K562 (cell line): ENCODE data around the gene PRKD1. TPM values are rescaled to one million over a fixed set of nuclear protein-coding genes. Genes with fewer than 3 reads are reported as not detected.

Source experiments
- ATAC-seq: fragments of 200-7000 bp; cut with Tn5 transposase; 3 replicates; pipeline ENCODE4 v1.9.1; 2020; ENCODE audit warnings: moderate library complexity
- BruUV-seq: library from RNA; stranded (reverse); fragments of 400-500 nt; replicated peaks from 2 replicates; lab custom pipeline; 2021; lab: Mats Ljungman, UMichigan
- CTCF ChIA-PET: fragments of 300-600 bp; formaldehyde crosslinking; extraction: SDS; loops from one replicate; lab custom pipeline; 2021; ENCODE audit warnings: low intra/inter-chr PET ratio; lab: Yijun Ruan, JAX
- POLR2A ChIA-PET: fragments of 300-600, 350-650 bp; sonication (Branson Sonifier 250); formaldehyde crosslinking; extraction: SDS; loops from one replicate; lab custom pipeline; 2021; ENCODE audit warnings: antibody characterized with exemption, inconsistent platforms; lab: Yijun Ruan, JAX
- DNase-seq, 4 experiments: peaks; one replicate each; pipeline versions ENCODE4 v3.0.0 to v3.0.0-alpha.2; 2011 to 2018; ENCODE audit warnings: low spot score in 3 of 4, mixed read lengths in 3 of 4; ENCODE audit errors: extremely low read depth in 1 of 4
- FAIRE-seq: peaks from 2 replicates; lab custom pipeline; 2011; peaks lifted over from hg19 to GRCh38; lab: Jason Lieb, UNC
- H2AFZ ChIP-seq: 2 replicates; pipeline ENCODE4 v1.6.0; 2011; ENCODE audit warnings: low read depth, low read length, control low read depth, inconsistent platforms
- H3K27ac ChIP-seq: fragments of 200-600 bp; 3 replicates; pipeline ENCODE4 v1.8.0; 2011; ENCODE audit warnings: low read depth, mild to moderate bottlenecking, control low read depth, inconsistent platforms, low read length, moderate library complexity, mixed read lengths; ENCODE audit errors: extremely low read depth
- H3K27me3 ChIP-seq, 2 experiments: fragments of 300-600 bp in 1 of 2; 2 replicates in 1 of 2; 3 replicates in 1 of 2; pipeline versions ENCODE4 v1.6.0 to v1.8.0; 2011; ENCODE audit warnings: inconsistent platforms in 2 of 2, low read length in 2 of 2, mild to moderate bottlenecking in 1 of 2, mixed read lengths in 1 of 2, moderate library complexity in 1 of 2; ENCODE audit not compliant: control insufficient read depth in 2 of 2, insufficient read depth in 2 of 2
- H3K36me3 ChIP-seq: fragments of 300-600 bp; 3 replicates; pipeline ENCODE4 v1.8.0; 2011; ENCODE audit warnings: mild to moderate bottlenecking, low read length, inconsistent platforms; ENCODE audit not compliant: control insufficient read depth, insufficient read depth
- H3K4me1 ChIP-seq, 2 experiments: fragments of 200-600 bp in 1 of 2; replicated peaks in 1 of 2; 2 replicates in 1 of 2; 3 replicates in 1 of 2; pipeline versions ENCODE4 v1.5.1 to v1.8.0; 2011; ENCODE audit warnings: inconsistent platforms in 2 of 2, low read length in 2 of 2, mild to moderate bottlenecking in 1 of 2, mixed read lengths in 1 of 2, moderate library complexity in 1 of 2; ENCODE audit not compliant: control insufficient read depth in 2 of 2, insufficient read depth in 2 of 2
- H3K4me2 ChIP-seq: 2 replicates; pipeline ENCODE4 v1.6.1; 2011; ENCODE audit warnings: low read length, control low read depth, inconsistent platforms, mixed read lengths; ENCODE audit not compliant: insufficient read depth
- H3K4me3 ChIP-seq: fragments of 200-600 bp; sonication (generic), shearing (Covaris generic); 2 replicates; pipeline ENCODE4 v1.5.1; 2016; ENCODE audit warnings: control low read depth, inconsistent platforms
- H3K79me2 ChIP-seq: fragments of 200-600 bp; 3 replicates; pipeline ENCODE4 v1.8.0; 2011; ENCODE audit warnings: low read length, inconsistent platforms; ENCODE audit not compliant: control insufficient read depth, insufficient read depth
- H3K9ac ChIP-seq, 2 experiments: 2 replicates each; pipeline versions ENCODE4 v1.6.0 to v1.6.1; 2011; ENCODE audit warnings: low read depth in 2 of 2, low read length in 2 of 2, control low read depth in 1 of 2, inconsistent platforms in 1 of 2, mild to moderate bottlenecking in 1 of 2, mixed read lengths in 1 of 2; ENCODE audit not compliant: insufficient read depth in 1 of 2
- H3K9me1 ChIP-seq: one replicate; pipeline ENCODE4 v1.6.0; 2011; ENCODE audit warnings: inconsistent platforms, mild to moderate bottlenecking, low read length, moderate library complexity; ENCODE audit not compliant: control insufficient read depth, insufficient read depth
- H3K9me3 ChIP-seq: replicated peaks from 2 replicates; pipeline ENCODE4 v1.5.1; 2011; ENCODE audit warnings: low read depth, low read length, inconsistent platforms; ENCODE audit not compliant: control insufficient read depth, insufficient read depth
- H4K20me1 ChIP-seq: replicated peaks from 2 replicates; pipeline ENCODE4 v1.6.1; 2011; ENCODE audit warnings: low read length, inconsistent platforms, mixed read lengths; ENCODE audit not compliant: control insufficient read depth, insufficient read depth
- BMI1 ChIP-seq: fragments of 150-350 bp; IDR thresholded peaks from 2 replicates; pipeline ENCODE4 v1.6.1; 2014; ENCODE audit warnings: low read length
- CHD1 ChIP-seq: fragments of 200-600 bp; sonication (generic); IDR thresholded peaks from one replicate; pipeline ENCODE4 v1.6.1; 2012; ENCODE audit warnings: mild to moderate bottlenecking, moderate library complexity, low read length, inconsistent platforms
- HDAC2 ChIP-seq: fragments of 450-650 bp; IDR thresholded peaks from 2 replicates; pipeline ENCODE4 v1.6.1; 2016; ENCODE audit warnings: mild to moderate bottlenecking
- HIVEP1 ChIP-seq: fragments of 250-450 bp; sonication (Bioruptor Pico); IDR thresholded peaks from 2 replicates; pipeline ENCODE4 v1.4.0; 2020; ENCODE audit warnings: mild to moderate bottlenecking
- MCM2 ChIP-seq: fragments of 450-650 bp; IDR thresholded peaks from 2 replicates; pipeline ENCODE4 v1.6.1; 2017; ENCODE audit warnings: low read depth, mild to moderate bottlenecking
- NFE2 ChIP-seq: IDR thresholded peaks from 2 replicates; pipeline ENCODE4 v1.6.1; 2014; ENCODE audit warnings: antibody characterized with exemption, low read depth
- SMAD3 ChIP-seq: fragments of 450-650 bp; formaldehyde crosslinking; conservative IDR thresholded peaks from 2 replicates; pipeline ENCODE4 v1.4.0; 2020; ENCODE audit warnings: mild to moderate bottlenecking
- ZNF12 ChIP-seq: sonication (generic); formaldehyde crosslinking; IDR thresholded peaks from 2 replicates; pipeline ENCODE4 v1.4.0; 2020; ENCODE audit warnings: mild to moderate bottlenecking, missing genetic modification reagents
- ZNF75A ChIP-seq: fragments of 450-650 bp; formaldehyde crosslinking; IDR thresholded peaks from 2 replicates; pipeline ENCODE4 v1.4.0; 2020; ENCODE audit warnings: mild to moderate bottlenecking
- ZZZ3 ChIP-seq: fragments of 450-650 bp; IDR thresholded peaks from 2 replicates; pipeline ENCODE4 v1.6.1; 2016; ENCODE audit warnings: antibody characterized with exemption, mild to moderate bottlenecking, moderate library complexity
- WGBS: fragments of 100-300 bp; shearing (Covaris generic); methylation state at CpG from one replicate; pipeline ENCODE4 v1.1.6; 2016; ENCODE audit warnings: low coverage, mixed read lengths; ENCODE audit not compliant: insufficient coverage; ENCODE audit errors: missing lambda C conversion rate; 5-methylcytosine and 5-hydroxymethylcytosine counted together
- in situ Hi-C: fragments of 300-500 bp; cut with MboI; formaldehyde crosslinking; loops from 4 replicates; pipeline ENCODE4 v1.15.0; 2018; ENCODE audit warnings: inconsistent platforms, mixed read lengths
- intact Hi-C: fragments of 100-400 bp; cut with micrococcal nuclease; formaldehyde crosslinking; loops from 2 replicates; pipeline ENCODE4 v1.14.2; 2022
- polyA plus RNA-seq, 8 experiments: library from polyadenylated mRNA; depleted of rRNA in 4 of 8; stranded (reverse) in 5 of 8; unstranded in 3 of 8; fragments of >200 nt; fragmentation: Nextera tagmentation in 2 of 8; fragmentation: Illumina TruSeq in 1 of 8; extraction: Ambion mirVana in 2 of 8; extraction: Trizol in 1 of 8; gene quantifications; 2 replicates each; pipeline versions ENCODE4 v1.2.1 to v1.2.3, GENCODE V29; 2011 to 2014; ENCODE audit warnings: inconsistent platforms in 1 of 8, missing spikeins in 1 of 8
- total RNA-seq, 7 experiments: library from RNA; depleted of rRNA in 6 of 7; stranded (reverse); fragments of >200 nt in 6 of 7; fragmentation: Illumina TruSeq in 2 of 7; extraction: Trizol in 2 of 7; gene quantifications; 2 replicates each; pipeline versions ENCODE4 v1.2.1 to v1.2.3, GENCODE V29; 2011 to 2021; ENCODE audit warnings: low replicate concordance in 1 of 7

The PRKD1 gene
- total and polyA plus RNA-seq, 9 of the 15 experiments (the other 6 are each of a cell fraction or from before 2014, with no cell fraction given), result 0.04 to 0.25 (median 0.13) TPM; not detected in 1

DNA sequence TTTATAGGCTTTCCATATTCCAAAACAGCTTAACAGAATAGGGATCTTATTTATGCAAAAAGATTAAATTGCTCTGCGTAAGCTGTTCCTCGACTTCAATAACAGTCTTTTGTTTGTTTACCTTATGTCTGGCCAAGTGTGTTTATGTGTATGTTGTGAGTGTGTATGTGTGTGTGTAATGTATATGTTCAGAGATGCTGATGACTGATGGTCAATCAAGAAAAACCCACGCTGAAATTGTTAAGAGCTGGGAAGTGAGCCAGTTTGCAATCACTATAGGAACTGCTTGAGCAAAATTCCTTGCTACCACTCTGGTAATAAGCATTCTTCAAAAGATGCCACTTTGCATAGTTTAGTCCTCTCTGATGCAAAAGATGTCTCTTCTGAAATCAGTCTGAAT is 59.6 kb downstream of the PRKD1 start:
- ATAC-seq (no peak), FAIRE-seq (no peak), DNase-seq (no peak)
- WGBS, result 0% methylated on average over 3 of the region's 3 CpGs
- in situ Hi-C loops, result no loop called here
- H3K4me2 ChIP-seq, result no peak overlapping the region
- no peak overlapping the region for H3K4me3 ChIP-seq
- no peaks in the 10 kb centered on the region for H4K20me1 ChIP-seq
- H3K79me2 ChIP-seq, result no peaks in the 10 kb centered on the region
- H3K9me3 ChIP-seq, result no peaks in the 10 kb centered on the region
- POLR2A ChIA-PET, result no interaction called here
- CTCF ChIA-PET, result no interaction called here
- no peaks in the 10 kb centered on the region for H3K36me3 ChIP-seq
- no peaks in the 10 kb centered on the region for H3K4me1 ChIP-seq
- BruUV-seq, result no TSS peak
- H3K9me1 ChIP-seq, result no peaks in the 10 kb centered on the region
- no peak overlapping the region for H3K9ac ChIP-seq
- no peak for TF ChIP-seq ZNF12 (CRISPR knock-in tag)
- TF ChIP-seq CHD1, result no peak
- no peak for TF ChIP-seq ZZZ3
- TF ChIP-seq ZNF75A (CRISPR knock-in tag), result no peak
- no peak for TF ChIP-seq MCM2
- no peak for TF ChIP-seq BMI1
- no peak for TF ChIP-seq HDAC2
- no peak for TF ChIP-seq SMAD3 (CRISPR knock-in tag)
- TF ChIP-seq HIVEP1 (CRISPR knock-in tag), result no peak
- no peak for TF ChIP-seq NFE2
- TF ChIP-seq, all 486 proteins: peak for 0
- H2AFZ ChIP-seq, result no peak overlapping the region
- intact Hi-C loops, result no loop called here
- H3K27ac ChIP-seq, result no peak overlapping the region
- H3K27me3 ChIP-seq, result no peaks in the 10 kb centered on the region
